Esophagus squamous epithelium (tissue), 5 donors: ENCODE data around the gene LPAR3. TPM values are rescaled to one million over a fixed set of nuclear protein-coding genes. Genes with fewer than 3 reads are reported as not detected.

Experiments used
- DNase-seq: peaks from one replicate; lab custom pipeline; 2025; lab: John Stamatoyannopoulos, UW
- H3K27ac ChIP-seq, 4 donors: fragments of 200-600 bp; sonication (generic); one replicate each; pipeline ENCODE4 v1.5.1; 2016 to 2019; ENCODE audit warnings: mild to moderate bottlenecking in 1 of 4
- H3K27me3 ChIP-seq, 4 donors: fragments of 200-600 bp; sonication (generic); 1 replicate in 3 of 4; 2 replicates in 1 of 4; pipeline versions ENCODE4 v1.5.1 to v1.6.0; 2017 to 2021; ENCODE audit warnings: antibody characterized with exemption in 1 of 4
- H3K36me3 ChIP-seq, 3 donors: fragments of 200-600 bp; sonication (generic); one replicate each; pipeline ENCODE4 v1.5.1; 2016 to 2019
- H3K4me1 ChIP-seq, 3 donors: fragments of 200-600 bp; sonication (generic); one replicate each; pipeline ENCODE4 v1.5.1; 2017 to 2019
- H3K4me3 ChIP-seq, 4 donors: fragments of 200-600 bp; sonication (generic); 1 replicate in 3 of 4; 2 replicates in 1 of 4; pipeline ENCODE4 v1.5.1; 2016 to 2019; ENCODE audit warnings: mild to moderate bottlenecking in 2 of 4, moderate library complexity in 1 of 4
- H3K9me3 ChIP-seq, 3 donors: fragments of 200-600 bp; sonication (generic); one replicate each; pipeline ENCODE4 v1.5.1; 2016 to 2019
- POLR2A ChIP-seq, 4 donors: fragments of 450-650 bp; IDR thresholded peaks; one replicate each; pipeline ENCODE4 v1.6.1; 2017; ENCODE audit warnings: antibody characterized with exemption in 4 of 4, mild to moderate bottlenecking in 4 of 4, moderate library complexity in 3 of 4
- WGBS, 2 donors: methylation state at CpG; one replicate each; pipeline ENCODE4 v1.1.5; 2018; 5-methylcytosine and 5-hydroxymethylcytosine counted together
- intact Hi-C: fragments of 100-400 bp; cut with DNase I; formaldehyde crosslinking; loops from one replicate; pipeline ENCODE4 v1.15.0; 2022
- total RNA-seq, 4 donors: library from RNA; depleted of rRNA; stranded (reverse); fragments of >200 nt; gene quantifications; one replicate each; pipeline ENCODE4 v1.1.0, GENCODE V29; 2016
- TF ChIP-seq, protein P1 (sequence below), 6 experiments: fragments of 450-650 bp in 4 of 6; fragments of 200-600 bp in 2 of 6; sonication (generic) in 2 of 6; IDR thresholded peaks; one replicate each; pipeline ENCODE4 v1.5.1; 2016 to 2019; ENCODE audit warnings: antibody characterized with exemption in 6 of 6, mild to moderate bottlenecking in 4 of 6, moderate library complexity in 4 of 6
- donor health status: DM: yes; HTN: yes; CAD: no.

LPAR3 gene
- total RNA-seq, 4 donors from 2014 or later: 14.9 to 27.1 (median 19.5) TPM

DNA sequence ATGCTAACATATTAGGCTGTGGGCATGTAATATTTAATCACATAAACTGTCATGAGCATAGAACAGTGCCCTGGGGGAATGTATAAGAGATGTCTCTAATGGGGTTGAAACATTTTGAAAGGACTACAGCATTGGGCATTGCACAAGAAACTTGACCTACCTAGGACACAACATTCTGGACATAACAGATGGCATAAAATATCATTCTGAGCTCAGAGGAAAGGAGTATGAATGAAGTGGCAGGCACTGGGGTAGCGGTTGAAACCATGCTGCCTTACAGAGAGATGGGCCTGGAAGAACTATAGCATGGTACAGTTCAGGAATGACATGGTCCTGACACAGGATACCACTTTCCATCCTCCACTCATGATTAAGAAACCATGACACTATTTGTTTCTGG is 69.0 kb downstream of the LPAR3 start:
- 71 to 100% methylated on average over 1 of the region's 1 CpG for WGBS, 2 donors
- no peak for DNase-seq
- H3K9me3 ChIP-seq: no peaks in the 10 kb centered on the region
- no peaks in the 10 kb centered on the region for H3K4me1 ChIP-seq
- no peak overlapping the region for H3K27ac ChIP-seq
- H3K36me3 ChIP-seq: no peaks in the 10 kb centered on the region
- intact Hi-C loops: no loop called here
- no peaks in the 10 kb centered on the region for H3K27me3 ChIP-seq
- TF ChIP-seq, protein P1, sequence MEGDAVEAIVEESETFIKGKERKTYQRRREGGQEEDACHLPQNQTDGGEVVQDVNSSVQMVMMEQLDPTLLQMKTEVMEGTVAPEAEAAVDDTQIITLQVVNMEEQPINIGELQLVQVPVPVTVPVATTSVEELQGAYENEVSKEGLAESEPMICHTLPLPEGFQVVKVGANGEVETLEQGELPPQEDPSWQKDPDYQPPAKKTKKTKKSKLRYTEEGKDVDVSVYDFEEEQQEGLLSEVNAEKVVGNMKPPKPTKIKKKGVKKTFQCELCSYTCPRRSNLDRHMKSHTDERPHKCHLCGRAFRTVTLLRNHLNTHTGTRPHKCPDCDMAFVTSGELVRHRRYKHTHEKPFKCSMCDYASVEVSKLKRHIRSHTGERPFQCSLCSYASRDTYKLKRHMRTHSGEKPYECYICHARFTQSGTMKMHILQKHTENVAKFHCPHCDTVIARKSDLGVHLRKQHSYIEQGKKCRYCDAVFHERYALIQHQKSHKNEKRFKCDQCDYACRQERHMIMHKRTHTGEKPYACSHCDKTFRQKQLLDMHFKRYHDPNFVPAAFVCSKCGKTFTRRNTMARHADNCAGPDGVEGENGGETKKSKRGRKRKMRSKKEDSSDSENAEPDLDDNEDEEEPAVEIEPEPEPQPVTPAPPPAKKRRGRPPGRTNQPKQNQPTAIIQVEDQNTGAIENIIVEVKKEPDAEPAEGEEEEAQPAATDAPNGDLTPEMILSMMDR (IDR thresholded peaks at IDR 0.05): no peak
- TF ChIP-seq POLR2A (IDR thresholded peaks at IDR 0.05): no peak
- no peak overlapping the region for H3K4me3 ChIP-seq

DNA sequence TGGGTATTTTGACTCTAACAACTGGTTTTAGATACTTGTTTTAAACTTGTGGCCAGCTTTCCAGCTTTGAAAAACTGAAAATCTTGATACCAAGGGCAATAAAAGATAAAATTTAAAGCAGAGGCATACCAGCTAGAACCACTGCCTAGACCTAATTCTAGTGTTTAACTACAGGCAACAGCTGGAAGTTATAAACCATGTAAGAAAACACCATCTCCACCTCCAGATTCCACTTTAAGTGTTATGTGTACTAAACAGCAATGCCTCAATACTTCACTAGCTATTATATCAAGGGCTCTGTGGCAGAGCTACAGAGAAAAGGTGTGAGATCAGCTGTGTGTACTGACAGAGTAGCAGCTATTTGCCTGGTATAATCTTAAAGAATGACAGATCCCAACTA is 69.5 kb downstream of the LPAR3 start:
- Histone ChIP-seq H3K36me3 (no peaks in the 10 kb centered on the region), H3K27me3 (no peaks in the 10 kb centered on the region), H3K4me3 (no peak overlapping the region), H3K9me3 (no peaks in the 10 kb centered on the region), H3K4me1 (no peaks in the 10 kb centered on the region), H3K27ac (no peak overlapping the region)
- TF ChIP-seq, protein P1 (IDR thresholded peaks at IDR 0.05): no peak
- no peak for TF ChIP-seq POLR2A (IDR thresholded peaks at IDR 0.05)
- intact Hi-C loops: no loop called here
- DNase-seq: no peak

DNA sequence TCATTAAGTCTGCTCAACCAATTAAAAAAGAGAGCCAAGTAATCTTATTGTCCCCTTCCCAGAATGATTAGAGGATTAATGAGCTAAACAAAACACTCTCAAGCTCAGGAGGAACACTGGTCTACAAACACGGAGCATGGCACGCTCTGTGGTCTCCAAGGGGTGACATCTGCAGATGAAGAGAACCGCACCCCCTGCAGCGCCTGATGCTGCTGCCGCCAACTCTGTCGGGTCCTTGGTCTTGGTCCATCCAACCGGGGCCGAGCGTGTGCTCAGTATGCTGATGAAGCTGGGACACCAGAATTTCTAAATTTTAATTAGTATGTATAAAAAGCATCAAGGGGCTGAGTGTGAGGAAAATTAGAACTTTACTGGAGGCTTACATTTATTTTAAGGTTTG is 82.7 kb downstream of the LPAR3 start:
- DNase-seq: no peak
- WGBS, 2 donors: 92 to 94% methylated on average over 9 of the region's 9 CpGs

DNA sequence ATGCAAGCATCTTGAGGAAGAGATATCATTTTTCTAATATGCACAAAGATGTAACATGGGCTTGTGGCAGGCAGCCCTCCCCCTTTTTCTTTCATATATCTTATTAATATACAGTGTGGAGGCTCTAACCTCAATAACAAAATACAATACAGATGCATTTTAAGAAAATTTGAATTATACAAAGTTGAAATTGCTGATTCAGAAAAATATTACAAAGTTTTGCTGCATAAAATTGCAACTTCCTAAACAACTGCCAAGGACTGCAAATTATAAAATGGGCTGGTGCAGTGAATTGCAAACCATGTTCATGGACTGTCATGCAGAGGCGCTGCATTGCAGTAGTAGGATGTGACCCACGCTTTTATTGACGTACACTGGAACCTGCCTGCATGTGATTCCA is 84.0 kb downstream of the LPAR3 start:
- H3K4me3 ChIP-seq: no peak overlapping the region
- WGBS, 2 donors: 95 to 98% methylated on average over 3 of the region's 3 CpGs
- no peaks in the 10 kb centered on the region for H3K9me3 ChIP-seq
- no peaks in the 10 kb centered on the region for H3K27me3 ChIP-seq
- no peak for DNase-seq
- H3K4me1 ChIP-seq: peaks cover 0 to 9% (median 0%) of the 10 kb centered on the region in 3 donors
- no peaks in the 10 kb centered on the region for H3K36me3 ChIP-seq
- intact Hi-C loops: no loop called here
- no peak for TF ChIP-seq POLR2A (IDR thresholded peaks at IDR 0.05)
- TF ChIP-seq, protein P1 (IDR thresholded peaks at IDR 0.05): no peak
- H3K27ac ChIP-seq: no peak overlapping the region

More for the DNA sequence above, 82.7 kb downstream of the LPAR3 start:
- intact Hi-C loops: no loop called here
- H3K27ac ChIP-seq: no peak overlapping the region
- TF ChIP-seq, protein P1 (IDR thresholded peaks at IDR 0.05): no peak
- no peak for TF ChIP-seq POLR2A (IDR thresholded peaks at IDR 0.05)
- H3K36me3 ChIP-seq: no peaks in the 10 kb centered on the region
- no peaks in the 10 kb centered on the region for H3K27me3 ChIP-seq
- no peak overlapping the region for H3K4me3 ChIP-seq
- H3K9me3 ChIP-seq: no peaks in the 10 kb centered on the region
- H3K4me1 ChIP-seq: peaks cover 0 to 12% (median 0%) of the 10 kb centered on the region in 3 donors

DNA sequence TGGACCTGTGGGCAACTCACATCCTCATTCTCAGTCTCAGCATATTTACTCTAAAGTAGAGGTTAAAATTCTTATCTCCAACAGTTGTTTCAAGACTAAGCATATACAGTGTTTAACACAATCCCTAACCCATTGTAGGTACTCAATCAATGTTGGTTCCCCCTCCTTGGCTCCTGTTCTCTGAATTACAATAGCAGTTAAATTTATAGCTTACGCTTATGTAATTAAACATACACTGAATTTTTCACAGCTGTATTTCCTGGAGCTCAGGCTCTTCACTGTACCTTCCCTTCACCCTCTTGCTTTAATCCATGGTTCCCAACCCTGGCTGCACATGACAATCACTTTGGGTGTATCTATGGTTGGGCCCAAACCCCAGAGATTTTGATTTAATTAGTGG is 89.4 kb downstream of the LPAR3 start:
- no peak for TF ChIP-seq POLR2A (IDR thresholded peaks at IDR 0.05)
- TF ChIP-seq, protein P1 (IDR thresholded peaks at IDR 0.05): no peak
- 95 to 100% methylated on average over 1 of the region's 1 CpG for WGBS, 2 donors
- Histone ChIP-seq H3K4me1 (no peaks in the 10 kb centered on the region), H3K27ac (no peak overlapping the region), H3K9me3 (no peaks in the 10 kb centered on the region), H3K36me3 (no peaks in the 10 kb centered on the region), H3K27me3 (no peaks in the 10 kb centered on the region), H3K4me3 (no peak overlapping the region)
- intact Hi-C loops: no loop called here
- no peak for DNase-seq
